Measurements from ENCODE around the gene GRK1. TPM values are rescaled to one million over a fixed set of nuclear protein-coding genes. Genes with fewer than 3 reads are reported as not detected.
A peak's percentile ranks its signal among the peaks of the same experiment; 100 is the strongest.

The GRK1 gene
- total RNA-seq, 5 donors from 2014 or later (not counting 1 experiment from before 2014, with no cell fraction given) = not detected

DNA sequence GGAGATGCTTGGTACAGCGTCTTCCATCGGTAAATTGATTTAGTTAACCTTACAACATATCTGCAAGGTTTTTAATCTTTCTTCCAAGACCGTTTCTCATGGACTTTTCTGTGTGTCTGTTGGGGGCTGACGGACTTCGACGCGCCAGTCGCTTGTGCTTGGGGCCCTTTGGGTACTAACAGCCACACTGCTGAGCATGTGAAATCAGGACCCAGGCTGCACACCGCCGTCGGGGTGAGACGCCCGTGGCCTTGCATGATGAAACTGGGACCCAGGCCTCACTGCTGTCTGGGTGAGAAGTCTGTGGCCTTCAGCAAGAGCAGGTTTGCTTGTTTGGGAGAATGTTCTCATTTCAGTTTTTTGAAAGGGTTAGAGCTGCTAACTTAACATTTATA, 18.8 kb upstream of the GRK1 start:
- ChIA-PET POLR2A (no interaction called here), CTCF (interaction anchor here in 1 of 2 donors (0.6 kb wide), 1 partner anchor 25 kb away, joined by 3 read pairs; no protein-coding TSS in a partner anchor)
- H3K27me3 ChIP-seq (replicated peaks in 1 of 2; ENCODE audit: control insufficient read depth in 2 of 2, extremely low read depth in 1 of 2, insufficient read depth in 2 of 2, low read length in 1 of 2) = no peaks in the 10 kb centered on the region
- H3K4me1 ChIP-seq (ENCODE audit: control insufficient read depth in 1 of 2, extremely low read depth in 1 of 2, insufficient read depth in 2 of 2, low read length in 2 of 2) = peaks cover 0 to 28% of the 10 kb centered on the region in 2 experiments
- ATAC-seq (replicated peaks in 1 of 4) (no peak), DNase-seq (peak in 1 of 35 experiments; percentile 1)
- Mint-ChIP-seq H3K36me3 (no peaks in the 10 kb centered on the region), H3K4me1 (peaks cover 18 to 25% (median 21%) of the 10 kb centered on the region in 3 donors), H3K4me3 (peak overlapping the region in 1 of 3 donors; percentile 69), H3K27ac (no peak overlapping the region), H3K27me3 (no peaks in the 10 kb centered on the region), H3K9me3 (no peaks in the 10 kb centered on the region)
- H3K9me3 ChIP-seq = no peaks in the 10 kb centered on the region
- H3K27ac ChIP-seq (ENCODE audit: low read length) = no peak overlapping the region
- H3K4me3 ChIP-seq (ENCODE audit: control insufficient read depth in 1 of 2, extremely low read depth in 1 of 2, low read length in 1 of 2) = no peak overlapping the region
- no peaks in the 10 kb centered on the region for H3K36me3 ChIP-seq (ENCODE audit: control insufficient read depth in 2 of 2, extremely low read depth in 1 of 2, insufficient read depth in 1 of 2, low read length in 1 of 2)
- 97% methylated on average over 12 of the region's 13 CpGs for WGBS (ENCODE audit: insufficient coverage)

GRCh38 chr13:113649212-113649611, 17.8 kb upstream of the GRK1 start:
- Histone ChIP-seq H3K4me3 (ENCODE audit: control insufficient read depth in 1 of 2, extremely low read depth in 1 of 2, low read length in 1 of 2) (no peak overlapping the region), H3K4me1 (ENCODE audit: control insufficient read depth in 1 of 2, extremely low read depth in 1 of 2, insufficient read depth in 2 of 2, low read length in 2 of 2) (peaks cover 0 to 38% of the 10 kb centered on the region in 2 experiments), H3K27ac (ENCODE audit: low read length) (no peak overlapping the region), H3K9me3 (no peaks in the 10 kb centered on the region), H3K36me3 (ENCODE audit: control insufficient read depth in 2 of 2, extremely low read depth in 1 of 2, insufficient read depth in 1 of 2, low read length in 1 of 2) (no peaks in the 10 kb centered on the region), H3K27me3 (replicated peaks in 1 of 2; ENCODE audit: control insufficient read depth in 2 of 2, extremely low read depth in 1 of 2, insufficient read depth in 2 of 2, low read length in 1 of 2) (no peaks in the 10 kb centered on the region)
- ChIA-PET CTCF (no interaction called here), POLR2A (no interaction called here)
- DNase-seq (no peak), ATAC-seq (replicated peaks in 1 of 4) (no peak)
- peaks cover 18 to 29% (median 27%) of the 10 kb centered on the region in 3 donors for H3K4me1 Mint-ChIP-seq
- no peaks in the 10 kb centered on the region for H3K9me3 Mint-ChIP-seq
- H3K27me3 Mint-ChIP-seq = no peaks in the 10 kb centered on the region
- WGBS (ENCODE audit: insufficient coverage) = 94% methylated on average over 13 of the region's 17 CpGs
- H3K36me3 Mint-ChIP-seq = no peaks in the 10 kb centered on the region
- no peak overlapping the region for H3K27ac Mint-ChIP-seq
- no peak overlapping the region for H3K4me3 Mint-ChIP-seq

DNA sequence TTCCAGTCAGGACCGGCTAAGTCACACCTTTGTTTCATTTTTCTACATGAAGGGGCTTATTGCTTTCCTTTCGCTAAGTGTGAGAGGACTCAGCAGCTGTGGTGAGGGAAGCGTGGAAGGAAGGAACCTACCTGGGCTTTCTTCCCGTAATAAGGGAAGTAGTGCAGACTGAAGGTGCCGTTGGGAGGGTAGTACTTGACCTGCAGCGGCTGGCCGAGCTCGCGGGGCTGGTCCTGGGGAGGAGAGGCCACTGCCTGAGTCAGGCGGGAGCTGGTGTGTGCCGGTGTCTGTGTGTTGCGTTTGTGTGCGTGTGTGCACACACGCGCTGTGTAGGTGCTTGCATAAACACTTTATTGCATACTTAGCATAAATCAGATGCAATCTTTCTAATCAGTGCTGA, 16.7 kb upstream of the GRK1 start:
- H3K27ac ChIP-seq (ENCODE audit: low read length) = no peak overlapping the region
- WGBS (ENCODE audit: insufficient coverage) = 96% methylated on average over 12 of the region's 15 CpGs
- Mint-ChIP-seq H3K27me3 (no peaks in the 10 kb centered on the region), H3K9me3 (no peaks in the 10 kb centered on the region), H3K27ac (no peak overlapping the region), H3K36me3 (no peaks in the 10 kb centered on the region), H3K4me3 (no peak overlapping the region), H3K4me1 (peaks cover 18 to 29% (median 27%) of the 10 kb centered on the region in 3 donors)
- ATAC-seq (replicated peaks in 1 of 4) (no peak), DNase-seq (peak in 2 of 35 experiments; percentile 5 to 18)
- H3K4me1 ChIP-seq (ENCODE audit: control insufficient read depth in 1 of 2, extremely low read depth in 1 of 2, insufficient read depth in 2 of 2, low read length in 2 of 2) = peaks cover 0 to 40% of the 10 kb centered on the region in 2 experiments
- H3K4me3 ChIP-seq (ENCODE audit: control insufficient read depth in 1 of 2, extremely low read depth in 1 of 2, low read length in 1 of 2) = no peak overlapping the region
- ChIA-PET POLR2A (no interaction called here), CTCF (no interaction called here)
- H3K36me3 ChIP-seq (ENCODE audit: control insufficient read depth in 2 of 2, extremely low read depth in 1 of 2, insufficient read depth in 1 of 2, low read length in 1 of 2) = no peaks in the 10 kb centered on the region
- H3K27me3 ChIP-seq (replicated peaks in 1 of 2; ENCODE audit: control insufficient read depth in 2 of 2, extremely low read depth in 1 of 2, insufficient read depth in 2 of 2, low read length in 1 of 2) = no peaks in the 10 kb centered on the region
- H3K9me3 ChIP-seq = no peaks in the 10 kb centered on the region

DNA sequence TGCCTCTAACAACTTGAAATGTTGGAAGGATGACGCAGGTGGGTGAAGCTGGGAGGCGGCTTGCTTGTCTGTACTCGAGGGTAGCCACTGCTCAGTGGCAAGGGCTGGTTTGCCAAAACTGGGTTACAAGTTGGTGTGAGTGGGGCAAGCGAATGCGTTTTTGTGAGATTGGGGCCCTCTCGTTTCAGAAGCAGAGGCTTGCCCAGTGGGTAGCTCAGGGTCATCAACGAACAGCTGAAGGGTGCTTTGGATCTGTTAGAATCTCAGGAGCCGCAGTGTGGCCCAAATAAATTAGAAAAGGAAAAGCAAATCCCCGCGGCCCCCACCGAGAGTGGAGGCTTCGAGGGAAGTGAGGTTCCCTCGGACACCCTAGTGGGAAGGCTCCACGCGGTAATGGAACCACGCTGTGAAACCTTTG, 16.3 kb upstream of the GRK1 start:
- H3K36me3 Mint-ChIP-seq = no peaks in the 10 kb centered on the region
- no peaks in the 10 kb centered on the region for H3K9me3 ChIP-seq
- H3K27me3 ChIP-seq (replicated peaks in 1 of 2; ENCODE audit: control insufficient read depth in 2 of 2, extremely low read depth in 1 of 2, insufficient read depth in 2 of 2, low read length in 1 of 2) = no peaks in the 10 kb centered on the region
- H3K4me1 ChIP-seq (ENCODE audit: control insufficient read depth in 1 of 2, extremely low read depth in 1 of 2, insufficient read depth in 2 of 2, low read length in 2 of 2) = peaks cover 0 to 40% of the 10 kb centered on the region in 2 experiments
- no peaks in the 10 kb centered on the region for H3K27me3 Mint-ChIP-seq
- H3K36me3 ChIP-seq (ENCODE audit: control insufficient read depth in 2 of 2, extremely low read depth in 1 of 2, insufficient read depth in 1 of 2, low read length in 1 of 2) = no peaks in the 10 kb centered on the region
- ATAC-seq (replicated peaks in 1 of 4) (no peak), DNase-seq (peak in 1 of 35 experiments; percentile 6)
- ChIA-PET POLR2A (no interaction called here), CTCF (no interaction called here)
- peaks cover 16 to 29% (median 26%) of the 10 kb centered on the region in 3 donors for H3K4me1 Mint-ChIP-seq
- H3K27ac ChIP-seq (ENCODE audit: low read length) = no peak overlapping the region
- H3K4me3 ChIP-seq (ENCODE audit: control insufficient read depth in 1 of 2, extremely low read depth in 1 of 2, low read length in 1 of 2) = no peak overlapping the region
- 95% methylated on average over 11 of the region's 16 CpGs for WGBS (ENCODE audit: insufficient coverage)
- no peaks in the 10 kb centered on the region for H3K9me3 Mint-ChIP-seq
- no peak overlapping the region for H3K27ac Mint-ChIP-seq
- no peak overlapping the region for H3K4me3 Mint-ChIP-seq

- no peak overlapping the region for H3K4me3 Mint-ChIP-seq
- no peaks in the 10 kb centered on the region for H3K27me3 ChIP-seq (replicated peaks in 1 of 2; ENCODE audit: control insufficient read depth in 2 of 2, extremely low read depth in 1 of 2, insufficient read depth in 2 of 2, low read length in 1 of 2)
- H3K4me1 Mint-ChIP-seq = peaks cover 6 to 20% (median 16%) of the 10 kb centered on the region in 3 donors
- H3K27me3 Mint-ChIP-seq = no peaks in the 10 kb centered on the region
- no peaks in the 10 kb centered on the region for H3K36me3 ChIP-seq (ENCODE audit: control insufficient read depth in 2 of 2, extremely low read depth in 1 of 2, insufficient read depth in 1 of 2, low read length in 1 of 2)
- H3K9me3 Mint-ChIP-seq = no peaks in the 10 kb centered on the region
- ChIA-PET CTCF (no interaction called here), POLR2A (no interaction called here)
- H3K9me3 ChIP-seq = no peaks in the 10 kb centered on the region
- peak in 2 of 35 experiments; percentile 11 to 23 for DNase-seq
- WGBS (ENCODE audit: insufficient coverage) = 94% methylated on average over 29 of the region's 37 CpGs
- no peak overlapping the region for H3K27ac ChIP-seq (ENCODE audit: low read length)
- H3K27ac Mint-ChIP-seq = no peak overlapping the region
- H3K4me3 ChIP-seq (ENCODE audit: control insufficient read depth in 1 of 2, extremely low read depth in 1 of 2, low read length in 1 of 2) = no peak overlapping the region
- peaks cover 0 to 32% of the 10 kb centered on the region in 2 experiments for H3K4me1 ChIP-seq (ENCODE audit: control insufficient read depth in 1 of 2, extremely low read depth in 1 of 2, insufficient read depth in 2 of 2, low read length in 2 of 2)
- H3K36me3 Mint-ChIP-seq = no peaks in the 10 kb centered on the region
- no peak for ATAC-seq (replicated peaks in 1 of 4)
These were observed 15.3 kb upstream of the GRK1 start for GRCh38 chr13:113651511-113652403.

GRCh38 chr13:113652404-113653263, 14.4 kb upstream of the GRK1 start:
- ChIA-PET CTCF (no interaction called here), POLR2A (no interaction called here)
- no peak overlapping the region for H3K4me3 ChIP-seq (ENCODE audit: control insufficient read depth in 1 of 2, extremely low read depth in 1 of 2, low read length in 1 of 2)
- H3K27ac Mint-ChIP-seq = no peak overlapping the region
- H3K27me3 ChIP-seq (replicated peaks in 1 of 2; ENCODE audit: control insufficient read depth in 2 of 2, extremely low read depth in 1 of 2, insufficient read depth in 2 of 2, low read length in 1 of 2) = peaks cover 0 to 7% of the 10 kb centered on the region in 2 experiments
- H3K4me3 Mint-ChIP-seq = no peak overlapping the region
- H3K4me1 ChIP-seq (ENCODE audit: control insufficient read depth in 1 of 2, extremely low read depth in 1 of 2, insufficient read depth in 2 of 2, low read length in 2 of 2) = peaks cover 0 to 26% of the 10 kb centered on the region in 2 experiments
- ATAC-seq (replicated peaks in 1 of 4) (peak in 1 of 4 experiments; percentile 32), DNase-seq (peak in 1 of 35 experiments; percentile 8)
- no peaks in the 10 kb centered on the region for H3K9me3 ChIP-seq
- H3K36me3 Mint-ChIP-seq = no peaks in the 10 kb centered on the region
- no peaks in the 10 kb centered on the region for H3K27me3 Mint-ChIP-seq
- H3K27ac ChIP-seq (ENCODE audit: low read length) = peak overlapping the region; percentile 29
- no peaks in the 10 kb centered on the region for H3K36me3 ChIP-seq (ENCODE audit: control insufficient read depth in 2 of 2, extremely low read depth in 1 of 2, insufficient read depth in 1 of 2, low read length in 1 of 2)
- H3K9me3 Mint-ChIP-seq = no peaks in the 10 kb centered on the region
- 92% methylated on average over 16 of the region's 24 CpGs for WGBS (ENCODE audit: insufficient coverage)
- H3K4me1 Mint-ChIP-seq = peaks cover 0 to 12% (median 8%) of the 10 kb centered on the region in 3 donors

Measured in T-cell (primary cell).